Measurements from ENCODE around the gene OR6N2. TPM values are rescaled to one million over a fixed set of nuclear protein-coding genes. Genes with fewer than 3 reads are reported as not detected.

The OR6N2 gene
- total and polyA plus RNA-seq, 2 of the 13 experiments (the other 11 are each of a cell fraction or from before 2014, with no cell fraction given) = not detected

- Histone ChIP-seq H3K4me1 (ENCODE audit: insufficient read depth, low read length) (no peaks in the 10 kb centered on the region), H3K27me3 (ENCODE audit: control insufficient read depth in 1 of 2, insufficient read depth in 2 of 2, low read length in 2 of 2) (no peaks in the 10 kb centered on the region; a peak in 1 of 5 replicates), H2AFZ (ENCODE audit: low read length) (no peak within 1 kb of the TSS), H3K4me2 (ENCODE audit: low read depth, low read length) (no peak within 1 kb of the TSS), H3K9ac (ENCODE audit: insufficient read depth, low read depth, low read length) (no peak within 1 kb of the TSS), H3K4me3 (replicated peaks in 1 of 3; ENCODE audit: insufficient read depth in 1 of 3, low read depth in 2 of 3, low read length in 3 of 3) (no peak within 1 kb of the TSS), H3K9me3 (ENCODE audit: low read length) (peaks cover 15% of the 10 kb centered on the region), H3K27ac (ENCODE audit: extremely low read length, insufficient read depth, low read length) (no peak within 1 kb of the TSS), H3K36me3 (replicated peaks in 1 of 2; ENCODE audit: control insufficient read depth in 1 of 2, insufficient read depth in 2 of 2, low read length in 2 of 2) (no peaks in the 10 kb centered on the region), H3K79me2 (ENCODE audit: insufficient read depth, low read length) (no peaks in the 10 kb centered on the region), H4K20me1 (ENCODE audit: insufficient read depth, low read length) (no peaks in the 10 kb centered on the region)
- WGBS (ENCODE audit: low lambda C conversion rate) = 0% methylated on average over 6 of the region's 6 CpGs
- in situ Hi-C loops (cut with HindIII; ENCODE audit: extremely low pct_ligation_motif_present, low pct_unique_long_range_greater_than_20kb) = no loop called here
- DNase-seq (ENCODE audit: low spot score) = no peak
- ATAC-seq = no peak
- intact Hi-C loops (cut with micrococcal nuclease; ENCODE audit: unreplicated experiment) = no loop called here
- TF ChIP-seq ZNF772 (CRISPR knock-in tag; IDR thresholded peaks at IDR 0.05) (no peak), ZKSCAN5 (CRISPR knock-in tag; IDR thresholded peaks at IDR 0.05) (no peak), ZNF878 (CRISPR knock-in tag; IDR thresholded peaks at IDR 0.05) (no peak), PRDM15 (CRISPR knock-in tag; IDR thresholded peaks at IDR 0.05) (no peak), ZNF180 (CRISPR knock-in tag; IDR thresholded peaks at IDR 0.05; ENCODE audit: borderline replicate concordance, low read depth) (no peak), ZSCAN31 (CRISPR knock-in tag; IDR thresholded peaks at IDR 0.05; ENCODE audit: low read depth) (no peak)
- ChIA-PET CTCF (ENCODE audit: low intra/inter-chr PET ratio, low total read pairs) (no interaction called here), POLR2A (no interaction called here)
- BruUV-seq (replicated peaks) = no TSS peak
- no peak for FAIRE-seq
Measured at GRCh38 chr1:158771950-158772866, 8.8 kb downstream of the OR6N2 start, which contains the start of gene OR6N1. OR6N1 (minus strand) TSS chr1:158772195; CDS start chr1:158766682, 5,513 bp downstream.

Data from HepG2 (cell line).